Stimulated activated CD4-positive, alpha-beta T cell treated with anti-CD3 and anti-CD28 coated beads, Interleukin-12 subunit alpha, Interleukin-12 subunit beta, amount 100 ng/mL, for 48 hours (primary cell): ENCODE results near the gene TNRC6C.

Experiments
- DNase-seq, 3 donors: peaks; one replicate each; pipeline ENCODE4 v3.0.0-alpha.2; 2020; ENCODE audit warnings: low read depth in 2 of 3, low spot score in 1 of 3

The TNRC6C gene, protein sequence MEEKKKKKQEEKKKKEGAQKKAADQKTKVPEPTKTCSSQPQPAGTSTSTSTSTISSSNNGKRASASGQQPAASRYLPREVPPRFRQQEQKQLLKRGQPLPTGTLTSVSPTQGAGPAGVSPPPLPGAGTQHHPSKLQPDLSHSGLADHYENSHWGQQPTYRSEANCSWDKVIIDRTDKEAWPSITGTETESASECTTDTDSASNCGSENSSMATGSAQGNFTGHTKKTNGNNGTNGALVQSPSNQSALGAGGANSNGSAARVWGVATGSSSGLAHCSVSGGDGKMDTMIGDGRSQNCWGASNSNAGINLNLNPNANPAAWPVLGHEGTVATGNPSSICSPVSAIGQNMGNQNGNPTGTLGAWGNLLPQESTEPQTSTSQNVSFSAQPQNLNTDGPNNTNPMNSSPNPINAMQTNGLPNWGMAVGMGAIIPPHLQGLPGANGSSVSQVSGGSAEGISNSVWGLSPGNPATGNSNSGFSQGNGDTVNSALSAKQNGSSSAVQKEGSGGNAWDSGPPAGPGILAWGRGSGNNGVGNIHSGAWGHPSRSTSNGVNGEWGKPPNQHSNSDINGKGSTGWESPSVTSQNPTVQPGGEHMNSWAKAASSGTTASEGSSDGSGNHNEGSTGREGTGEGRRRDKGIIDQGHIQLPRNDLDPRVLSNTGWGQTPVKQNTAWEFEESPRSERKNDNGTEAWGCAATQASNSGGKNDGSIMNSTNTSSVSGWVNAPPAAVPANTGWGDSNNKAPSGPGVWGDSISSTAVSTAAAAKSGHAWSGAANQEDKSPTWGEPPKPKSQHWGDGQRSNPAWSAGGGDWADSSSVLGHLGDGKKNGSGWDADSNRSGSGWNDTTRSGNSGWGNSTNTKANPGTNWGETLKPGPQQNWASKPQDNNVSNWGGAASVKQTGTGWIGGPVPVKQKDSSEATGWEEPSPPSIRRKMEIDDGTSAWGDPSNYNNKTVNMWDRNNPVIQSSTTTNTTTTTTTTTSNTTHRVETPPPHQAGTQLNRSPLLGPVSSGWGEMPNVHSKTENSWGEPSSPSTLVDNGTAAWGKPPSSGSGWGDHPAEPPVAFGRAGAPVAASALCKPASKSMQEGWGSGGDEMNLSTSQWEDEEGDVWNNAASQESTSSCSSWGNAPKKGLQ (N-terminal part only)

DNA sequence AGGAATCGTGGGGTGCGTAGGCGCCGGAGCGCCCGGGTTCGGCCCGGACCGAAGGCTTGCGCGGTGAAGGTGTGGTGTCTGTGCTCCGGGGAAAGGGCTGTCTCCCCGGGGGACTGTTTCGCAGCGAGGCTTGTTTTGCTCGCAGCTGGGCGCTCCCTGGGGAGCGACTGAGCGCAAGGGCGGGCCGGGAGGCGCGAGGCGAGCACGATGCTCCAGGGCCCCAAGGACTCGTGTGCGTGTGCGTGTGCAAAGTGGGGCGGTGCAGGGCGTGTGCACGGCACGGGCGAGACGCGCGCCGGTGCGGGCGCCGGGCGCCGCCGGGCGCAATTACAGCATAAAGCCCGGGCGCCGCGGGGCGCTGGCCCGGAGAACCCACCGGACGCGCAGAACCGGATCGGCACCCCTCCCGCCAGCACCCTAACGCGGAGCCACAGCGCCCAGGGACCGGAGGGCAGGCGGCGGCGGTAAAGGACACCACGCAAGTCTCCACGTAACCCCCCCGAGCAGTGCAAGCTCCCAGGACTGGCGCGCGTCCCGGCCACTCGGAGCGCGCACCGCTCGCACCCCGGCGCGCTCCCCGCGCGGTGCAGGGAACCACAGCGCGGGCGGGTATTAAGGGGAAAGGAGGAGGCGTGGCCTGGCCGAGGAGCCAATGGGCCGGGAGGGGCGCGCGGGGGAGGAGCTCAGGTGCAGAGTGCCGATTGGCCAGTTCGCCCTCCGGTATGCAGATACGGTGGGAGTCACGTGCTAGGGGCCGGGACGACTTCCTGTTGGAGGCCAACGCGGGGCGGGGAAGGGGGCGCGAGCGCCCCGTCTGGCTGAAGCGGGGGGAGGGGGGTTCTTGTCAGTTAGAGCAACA is at the start of gene TNRC6C:
TNRC6C (plus strand) TSS at position 847 of the 859 bp plus-strand sequence. CDS start 45,504 bp downstream, outside the sequence.
- DNase-seq: peak; percentile 99 to 100 (median 100)

DNA sequence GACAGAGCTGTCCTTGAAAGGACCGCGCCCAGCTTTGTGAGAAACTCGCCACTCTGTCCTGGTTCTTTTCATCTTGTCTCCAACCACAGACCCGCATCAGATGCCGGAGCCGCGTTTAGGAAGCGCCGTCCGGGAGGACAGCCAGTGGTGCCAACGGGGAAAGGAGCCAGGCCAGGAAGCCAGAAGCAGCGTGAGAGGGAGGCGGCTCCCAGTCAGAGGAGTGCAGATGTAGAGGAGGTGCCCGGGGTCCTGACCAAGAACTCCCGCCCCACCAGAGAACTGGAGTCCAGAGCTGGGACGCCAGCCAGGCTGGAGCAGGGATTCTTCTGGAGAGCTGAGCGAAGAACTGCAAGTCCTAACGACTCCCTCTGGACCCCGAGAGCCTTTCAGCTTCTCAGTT is 49.3 kb upstream of the TNRC6C start:
- no peak for DNase-seq

DNA sequence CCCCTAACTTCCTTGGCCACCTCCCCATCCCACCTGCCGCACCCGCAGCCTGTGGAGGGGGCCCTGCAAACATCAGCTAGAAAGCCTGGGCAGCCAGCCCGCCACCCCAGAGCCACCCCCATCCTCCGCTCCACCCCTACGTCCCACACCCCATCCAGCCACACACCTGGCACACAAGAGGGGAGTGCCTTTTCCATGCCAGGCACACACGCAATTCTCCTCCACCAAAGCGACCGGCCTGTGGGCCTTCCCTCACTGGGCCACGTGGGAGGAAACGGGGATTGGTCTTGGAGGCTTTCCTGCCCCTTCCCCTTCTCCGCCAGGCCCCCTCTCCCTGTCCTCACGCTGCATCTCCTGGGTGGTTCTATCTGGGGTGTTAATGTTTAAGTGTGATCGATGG is 48.7 kb upstream of the TNRC6C start:
- DNase-seq: no peak

DNA sequence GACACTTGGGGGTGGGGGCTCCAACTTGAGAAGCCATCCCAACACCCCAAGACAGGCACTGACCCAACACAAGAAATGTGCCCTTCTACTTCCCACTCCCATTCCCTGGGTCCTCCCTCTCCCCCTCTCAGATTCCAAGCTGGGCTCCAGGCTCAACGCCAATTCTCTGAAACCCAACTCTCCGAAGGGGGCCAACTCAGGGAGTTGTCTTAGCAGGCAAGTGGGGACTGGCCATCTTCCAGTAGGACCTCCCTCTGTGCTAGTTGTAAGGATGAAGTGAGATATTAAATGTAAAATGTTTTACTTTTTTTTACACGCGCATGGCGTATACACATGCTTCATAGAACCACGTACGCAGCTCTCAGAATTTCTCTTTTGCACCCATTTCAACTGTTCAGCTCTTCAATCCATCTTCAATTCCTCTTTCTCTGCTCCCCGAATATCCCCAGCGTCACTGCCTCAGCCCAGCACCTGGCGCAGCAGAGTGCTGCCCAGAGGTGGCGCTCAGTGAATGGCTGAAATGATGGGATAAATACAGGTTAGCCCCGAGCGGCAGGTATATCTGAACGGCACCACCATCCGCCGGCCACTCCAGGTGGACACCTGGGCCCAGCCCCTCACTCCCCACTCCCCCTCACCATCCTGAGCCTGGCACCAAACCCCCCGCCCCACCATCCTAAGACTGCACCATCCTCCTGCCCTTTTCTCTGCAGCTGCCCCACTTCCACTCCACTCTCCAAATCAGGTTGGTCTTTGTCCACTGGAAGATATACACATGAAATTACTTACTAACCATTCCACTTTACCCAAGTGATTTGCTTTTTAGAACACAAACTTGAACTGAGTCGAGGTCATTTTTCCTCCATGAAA is 43.9 kb upstream of the TNRC6C start:
- DNase-seq: no peak

DNA sequence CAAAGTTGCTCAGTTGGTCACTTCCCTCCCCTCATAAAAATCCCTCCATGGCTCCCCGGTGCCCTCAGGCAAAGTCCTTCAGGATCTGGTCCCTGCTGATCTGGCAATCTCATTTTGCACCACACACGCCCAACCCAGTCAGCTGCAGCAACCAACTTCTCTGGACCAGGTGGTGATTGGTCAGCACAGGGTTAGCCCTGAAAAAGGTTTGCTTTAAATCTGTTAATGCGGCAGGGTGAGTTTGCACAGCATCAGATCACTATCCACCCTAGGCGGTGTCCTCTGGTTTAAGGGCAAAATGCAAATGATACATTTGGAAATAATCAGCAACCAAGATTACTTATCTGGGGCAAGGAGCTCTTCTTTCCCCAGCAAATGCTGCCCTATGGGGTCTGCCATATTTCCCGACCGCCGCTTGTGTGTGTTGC is 42.9 kb upstream of the TNRC6C start:
- DNase-seq: no peak

DNA sequence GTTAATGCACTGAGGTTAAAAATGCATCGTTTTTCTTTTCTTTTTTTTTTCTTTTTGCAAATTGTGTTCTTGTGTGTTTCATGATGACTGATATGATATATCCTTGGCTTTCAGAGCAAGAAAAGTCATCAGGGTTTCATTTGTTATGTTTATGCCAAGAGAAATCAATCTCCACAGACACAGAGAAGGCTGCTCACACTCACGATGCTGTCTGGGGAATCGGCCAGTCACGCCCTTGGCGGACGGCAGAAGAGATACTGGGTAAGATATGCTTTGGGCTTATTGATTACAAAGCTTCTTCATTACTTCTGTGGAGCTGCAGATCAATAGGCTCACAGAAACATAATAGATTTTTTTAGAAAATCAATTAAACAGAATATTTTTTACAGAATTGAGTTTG is 42.2 kb upstream of the TNRC6C start:
- no peak for DNase-seq

DNA sequence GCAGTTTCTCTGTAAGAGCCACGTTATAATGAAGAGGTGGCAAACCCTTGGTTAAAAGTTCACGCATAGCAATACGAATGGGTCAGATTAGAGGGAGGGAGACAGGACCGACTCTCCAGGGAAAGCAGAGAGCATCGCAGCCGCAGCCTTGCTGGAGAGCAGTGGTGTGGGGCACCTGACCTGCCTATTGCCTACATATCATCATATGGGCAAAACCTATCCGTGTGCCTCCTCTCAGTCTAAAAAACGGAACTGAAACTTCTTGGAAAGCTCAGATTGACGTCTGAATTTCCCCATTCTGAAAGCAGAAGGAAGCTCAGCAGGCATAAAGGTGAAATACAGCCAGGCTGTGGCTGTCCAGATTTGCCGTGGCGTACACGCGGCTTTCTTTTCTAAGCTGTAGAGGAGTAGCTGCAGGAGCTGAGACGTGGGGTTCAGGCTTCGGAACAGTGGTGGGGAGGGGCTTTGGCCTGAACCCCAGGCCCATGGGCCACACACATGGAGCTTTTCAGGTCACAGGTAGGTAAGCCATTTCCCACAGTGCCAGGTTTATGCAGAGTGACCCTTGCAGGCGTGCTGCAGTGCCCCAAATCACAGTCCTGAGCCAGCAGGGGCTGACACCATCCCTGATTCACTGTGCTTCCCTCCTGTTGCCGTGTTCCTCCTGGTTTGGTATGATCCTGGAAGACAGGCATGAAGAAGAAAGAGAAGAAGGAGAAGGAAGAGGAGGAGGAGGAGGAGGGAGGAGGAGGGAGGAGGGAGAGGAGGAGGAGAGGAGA is 41.6 kb upstream of the TNRC6C start:
- no peak for DNase-seq

DNA sequence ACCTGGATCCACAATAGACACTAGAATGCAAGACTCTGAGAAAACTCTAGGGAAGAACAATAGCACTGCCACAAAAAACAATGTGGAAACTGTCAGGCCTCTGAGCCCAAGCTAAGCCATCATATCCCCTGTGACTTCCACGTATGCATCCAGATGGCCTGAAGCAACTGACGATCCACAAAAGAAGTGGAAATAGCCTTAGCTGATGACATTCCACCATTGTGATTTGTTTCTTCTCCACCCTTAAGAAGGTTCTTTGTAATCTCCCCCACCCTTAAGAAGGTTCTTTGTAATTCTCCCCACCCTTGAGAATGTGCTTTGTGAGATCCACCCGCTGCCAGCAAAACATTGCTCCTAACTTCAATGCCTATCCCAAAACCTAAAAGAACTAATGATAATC is 39.2 kb upstream of the TNRC6C start:
- no peak for DNase-seq

DNA sequence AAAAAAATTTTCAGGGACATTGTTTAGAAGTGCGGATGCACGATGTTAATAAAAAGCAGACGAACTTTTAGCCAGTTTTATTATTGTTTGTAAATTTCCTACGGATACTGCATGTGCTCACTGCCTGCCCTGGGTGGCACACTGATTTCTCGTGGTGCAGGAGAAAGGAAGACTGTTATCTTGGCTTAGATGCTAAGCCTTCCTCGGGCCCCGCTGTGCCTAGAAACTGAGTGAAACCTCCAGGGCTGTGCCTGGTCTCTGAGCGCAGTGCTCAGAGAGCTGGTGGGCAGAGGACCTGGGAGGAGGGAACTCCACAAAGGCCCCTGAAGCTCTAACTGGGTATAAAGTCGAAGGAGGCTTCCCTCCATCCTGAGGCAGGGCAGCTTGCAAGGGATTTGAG is 35.4 kb upstream of the TNRC6C start:
- no peak for DNase-seq

DNA sequence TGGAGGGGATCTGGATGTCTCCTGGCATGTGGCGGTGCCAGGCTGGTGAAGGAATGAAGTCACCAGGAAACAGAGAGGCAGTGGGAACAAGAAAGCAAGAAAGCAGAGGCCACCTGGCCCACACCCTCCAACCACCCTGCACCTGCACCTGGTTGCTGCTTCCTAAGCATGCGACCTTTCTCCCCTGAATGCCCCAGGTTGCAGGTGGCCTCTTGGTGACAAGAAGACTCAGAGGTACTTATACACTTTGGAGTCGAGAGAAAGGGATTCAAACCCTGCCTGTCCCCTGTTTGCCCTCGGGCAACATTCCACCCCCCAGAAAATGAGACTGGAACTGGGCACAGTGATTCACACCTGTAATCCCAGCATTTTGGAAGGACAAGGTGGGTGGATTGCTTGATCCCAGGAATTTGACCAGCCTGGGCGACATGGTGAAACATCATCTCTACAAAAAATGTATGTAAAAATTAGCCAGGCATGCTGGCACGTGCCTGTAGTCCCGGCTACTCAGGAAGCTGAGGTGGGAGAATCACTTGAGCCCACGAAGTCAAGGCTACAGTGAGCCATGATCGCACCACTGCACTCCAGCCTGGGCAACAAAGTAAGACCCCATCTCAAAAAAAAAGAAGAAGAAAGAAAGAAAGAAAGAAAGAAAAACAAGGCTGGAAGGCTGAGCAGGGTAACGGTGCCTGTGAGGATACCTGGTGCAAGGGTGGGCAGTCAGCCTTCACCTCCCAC is 34.6 kb upstream of the TNRC6C start:
- no peak for DNase-seq

DNA sequence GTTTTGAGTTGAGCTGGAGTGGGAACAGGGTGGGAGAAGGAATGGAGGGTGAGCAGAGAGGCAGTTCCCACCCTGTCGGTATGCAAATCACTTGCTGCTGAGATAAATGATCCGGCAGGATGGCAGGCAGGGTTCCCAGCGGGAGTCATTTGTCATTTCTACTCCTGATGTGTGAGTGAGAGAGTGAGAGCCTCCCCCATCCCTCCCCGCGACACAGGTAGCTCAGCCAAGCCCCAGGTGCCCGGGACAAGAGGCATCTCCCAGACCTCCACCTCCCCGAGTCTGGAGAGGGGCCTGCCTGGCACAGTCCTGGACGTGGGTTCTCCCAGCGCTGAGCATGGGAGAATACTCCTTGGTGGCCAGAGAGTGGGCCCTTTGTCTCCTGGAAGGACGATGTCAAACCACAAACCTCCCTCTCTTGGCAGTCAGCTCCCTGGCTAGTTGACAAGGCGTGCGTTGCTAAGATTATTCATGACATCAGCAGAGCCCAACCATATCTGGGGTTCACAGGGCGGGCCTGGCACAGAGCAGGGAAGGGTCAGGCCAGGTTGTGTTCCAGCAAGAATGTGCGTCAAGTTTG is 33.7 kb upstream of the TNRC6C start:
- DNase-seq: no peak

DNA sequence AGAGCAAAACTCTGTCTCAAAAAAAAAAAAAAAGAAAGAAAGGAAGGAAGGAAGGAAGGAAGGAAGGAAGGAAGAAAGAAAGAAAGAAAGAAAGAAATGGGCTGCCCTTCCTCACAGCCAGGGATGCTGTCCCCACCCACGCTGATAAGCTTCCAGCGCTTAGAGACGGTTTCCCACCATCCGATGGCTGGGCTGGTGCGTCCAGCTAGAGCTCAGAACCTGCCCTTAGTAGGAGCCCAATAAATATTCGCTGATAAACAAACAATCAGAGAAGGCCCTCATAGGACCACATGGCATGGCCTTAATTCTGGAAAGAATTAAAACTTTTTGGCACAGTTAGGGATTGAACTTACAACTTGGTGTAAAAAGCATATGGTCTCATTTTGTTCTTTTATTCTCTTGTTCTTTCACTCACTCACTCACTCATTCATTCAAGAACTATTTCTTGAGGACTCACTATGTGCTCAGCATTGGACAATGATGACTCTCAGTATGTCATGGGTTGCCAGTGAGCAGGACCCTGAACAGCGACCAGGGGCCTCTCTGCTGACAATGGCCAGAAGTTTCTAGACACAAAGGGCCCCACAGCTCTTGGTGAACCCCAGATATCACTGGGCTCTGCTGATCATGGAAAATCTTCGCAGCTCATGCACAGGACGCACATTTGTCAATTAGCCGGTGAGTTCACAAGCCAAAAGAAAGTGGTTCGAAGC is 32.5 kb upstream of the TNRC6C start:
- DNase-seq: no peak

DNA sequence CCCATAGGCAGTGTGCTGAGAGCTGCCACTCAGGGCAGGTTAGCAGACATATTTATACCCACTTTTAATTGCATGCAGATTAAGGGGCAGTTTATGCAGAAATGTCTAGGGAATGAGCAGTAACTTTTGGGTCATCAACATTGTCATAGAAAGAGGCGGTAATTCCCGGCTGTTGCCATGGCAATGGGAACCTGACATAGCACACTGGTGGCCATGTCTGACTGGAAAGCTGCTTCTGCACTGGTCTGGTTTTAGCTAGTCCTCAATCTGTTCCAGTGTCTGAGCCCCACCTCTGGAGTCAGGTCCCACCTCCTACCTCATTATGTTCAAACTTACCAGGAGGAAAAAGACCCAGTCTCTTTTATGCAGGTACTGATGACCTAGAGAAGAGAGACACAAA is 31.5 kb upstream of the TNRC6C start:
- DNase-seq: no peak

DNA sequence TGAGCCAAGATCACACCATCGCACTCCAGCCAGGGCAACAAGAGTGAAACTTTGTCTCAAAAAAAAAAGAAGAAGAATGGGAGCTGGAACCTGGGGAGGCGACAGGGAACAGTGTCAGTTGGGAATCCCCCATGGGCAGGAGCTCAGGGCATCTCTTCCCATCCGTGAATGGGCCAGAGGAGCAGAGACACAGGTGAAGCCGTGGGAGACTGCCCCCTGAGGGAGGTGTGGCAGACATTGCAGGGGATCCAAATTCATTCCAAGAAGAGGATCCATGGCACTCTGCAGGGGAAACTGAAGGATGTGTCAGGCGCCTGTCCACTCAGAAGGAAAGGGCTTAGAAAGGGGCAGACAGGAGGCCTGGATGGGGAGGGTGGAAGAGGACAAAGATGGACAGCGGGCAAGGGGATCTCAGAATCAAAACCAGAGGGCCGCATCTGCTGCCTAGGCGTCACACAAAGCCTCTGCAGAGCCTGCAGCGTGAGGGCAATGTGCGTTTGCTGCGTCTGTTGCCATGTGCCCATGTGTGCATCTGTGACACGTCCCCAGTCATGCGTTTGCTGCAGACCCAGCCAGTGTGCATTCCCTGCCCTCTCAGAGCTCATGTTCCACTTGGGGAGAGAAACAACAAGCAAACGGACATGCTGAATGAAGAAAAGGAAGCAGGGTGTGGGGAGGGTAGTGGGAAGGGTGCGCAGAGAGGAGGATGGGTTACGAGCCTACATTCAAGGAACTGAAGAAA is 30.6 kb upstream of the TNRC6C start:
- DNase-seq: no peak

DNA sequence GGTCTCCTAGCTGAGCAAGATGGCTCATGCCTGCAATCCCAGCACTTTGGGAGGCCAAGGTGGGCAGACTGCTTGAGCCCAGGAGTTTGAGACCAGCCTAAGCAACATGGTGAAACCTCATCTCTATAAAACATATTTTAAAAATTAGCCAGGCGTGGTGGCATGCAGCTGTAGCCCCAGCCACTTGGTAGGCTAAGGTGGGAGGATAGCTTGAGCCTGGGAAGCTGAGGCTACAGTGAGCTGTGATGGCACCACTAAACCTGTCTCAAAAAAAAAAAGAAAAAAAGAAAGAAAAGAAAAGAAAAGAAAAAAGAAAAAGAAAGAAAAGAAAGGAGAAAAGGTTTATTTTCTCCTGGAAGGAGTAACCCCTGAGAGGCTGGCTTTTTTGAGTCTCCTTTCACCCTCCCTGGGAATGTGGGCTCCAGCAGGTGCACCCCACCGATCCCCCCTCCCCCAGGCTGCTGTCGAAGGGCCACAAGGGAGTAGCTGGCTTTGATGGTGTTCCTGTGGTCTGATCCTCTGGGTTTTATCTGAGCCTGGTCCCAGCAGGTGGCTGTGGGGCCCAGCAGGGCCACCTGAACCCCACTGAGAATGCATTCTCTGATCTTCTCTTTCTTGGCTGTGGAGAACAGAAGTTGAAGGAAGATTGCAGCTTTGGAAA is 29.9 kb upstream of the TNRC6C start:
- no peak for DNase-seq

DNA sequence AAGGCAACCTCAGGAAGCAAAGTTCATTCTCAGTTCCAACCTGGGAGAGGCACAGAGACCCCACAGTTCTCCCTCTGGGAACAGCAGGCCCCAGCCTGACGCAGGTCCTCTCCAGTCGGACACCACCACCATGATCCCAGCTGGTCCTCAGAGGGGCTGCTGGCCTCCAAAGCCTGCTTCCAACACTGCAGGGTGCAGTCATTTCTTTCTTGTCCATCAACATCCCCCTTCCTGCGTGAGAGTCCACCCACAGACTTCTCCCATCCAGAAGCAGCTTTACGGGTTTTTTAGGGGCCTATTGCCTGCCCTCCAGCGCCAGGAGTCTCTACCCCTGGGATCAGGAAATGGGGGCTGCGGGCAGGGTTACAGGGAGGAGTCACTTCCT is 29.3 kb upstream of the TNRC6C start:
- no peak for DNase-seq
